Astrocyte (in vitro differentiated cells and primary cell): Measurements from ENCODE around the gene IL12RB2.

Experiments used
- EZH2 ChIP-seq: IDR thresholded peaks from 2 replicates; pipeline ENCODE4 v1.6.1; 2012; ENCODE audit warnings: mild to moderate bottlenecking, low read length, inconsistent platforms; ENCODE audit not compliant: insufficient read depth
- TF ChIP-seq, protein P1 (sequence below): IDR thresholded peaks from 2 replicates; pipeline ENCODE4 v1.5.1; 2011; ENCODE audit warnings: low read depth, mild to moderate bottlenecking, inconsistent platforms, low read length, moderate library complexity; ENCODE audit not compliant: insufficient read depth

DNA sequence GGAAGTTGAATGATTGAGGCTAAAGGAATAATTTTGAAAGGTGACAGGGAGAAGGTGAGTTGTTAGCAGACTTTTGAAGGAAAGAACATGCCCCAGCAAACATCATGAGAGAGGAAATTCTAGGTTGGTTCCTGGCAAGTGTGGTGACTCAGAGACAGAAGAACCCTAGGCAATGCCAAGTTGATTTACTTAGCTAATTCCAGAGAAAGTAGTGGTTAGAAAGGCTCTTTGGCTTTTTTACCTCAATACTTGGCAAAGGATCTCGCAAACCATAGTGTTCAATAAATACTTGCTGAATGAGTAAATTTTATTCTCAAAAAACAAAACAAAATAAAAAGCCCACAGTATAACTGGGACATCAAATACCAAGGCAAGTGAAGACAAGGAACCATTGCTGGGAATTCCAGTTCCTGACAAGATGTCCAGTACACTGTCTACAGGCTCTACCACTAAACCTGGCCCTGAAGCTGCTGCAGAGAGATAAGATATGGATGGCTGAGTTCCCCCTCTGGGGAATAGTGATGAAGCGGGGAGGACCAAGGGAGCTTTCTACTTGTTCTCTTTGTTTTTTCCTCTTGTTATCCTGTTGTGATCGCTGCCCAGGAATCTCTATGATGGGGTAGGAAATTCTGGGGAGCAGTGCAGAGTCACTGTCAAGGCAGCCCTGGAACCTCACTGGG, 48.2 kb downstream of the IL12RB2 start:
- TF ChIP-seq, protein P1, sequence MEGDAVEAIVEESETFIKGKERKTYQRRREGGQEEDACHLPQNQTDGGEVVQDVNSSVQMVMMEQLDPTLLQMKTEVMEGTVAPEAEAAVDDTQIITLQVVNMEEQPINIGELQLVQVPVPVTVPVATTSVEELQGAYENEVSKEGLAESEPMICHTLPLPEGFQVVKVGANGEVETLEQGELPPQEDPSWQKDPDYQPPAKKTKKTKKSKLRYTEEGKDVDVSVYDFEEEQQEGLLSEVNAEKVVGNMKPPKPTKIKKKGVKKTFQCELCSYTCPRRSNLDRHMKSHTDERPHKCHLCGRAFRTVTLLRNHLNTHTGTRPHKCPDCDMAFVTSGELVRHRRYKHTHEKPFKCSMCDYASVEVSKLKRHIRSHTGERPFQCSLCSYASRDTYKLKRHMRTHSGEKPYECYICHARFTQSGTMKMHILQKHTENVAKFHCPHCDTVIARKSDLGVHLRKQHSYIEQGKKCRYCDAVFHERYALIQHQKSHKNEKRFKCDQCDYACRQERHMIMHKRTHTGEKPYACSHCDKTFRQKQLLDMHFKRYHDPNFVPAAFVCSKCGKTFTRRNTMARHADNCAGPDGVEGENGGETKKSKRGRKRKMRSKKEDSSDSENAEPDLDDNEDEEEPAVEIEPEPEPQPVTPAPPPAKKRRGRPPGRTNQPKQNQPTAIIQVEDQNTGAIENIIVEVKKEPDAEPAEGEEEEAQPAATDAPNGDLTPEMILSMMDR: no peak
- TF ChIP-seq EZH2: no peak
